BJ (cell line): ENCODE measurements around the gene SPATA2L. TPM values are rescaled to one million over a fixed set of nuclear protein-coding genes. Genes with fewer than 3 reads are reported as not detected.
"Not testable (repeated sequence)": the region's sequence is repeated elsewhere in the genome, so short reads cannot be mapped to it uniquely, and the experiment has no call there.

Experiments
- CTCF ChIA-PET: fragments of 350-600 bp; formaldehyde crosslinking; extraction: SDS; loops from one replicate; lab custom pipeline; 2021; ENCODE audit warnings: antibody characterized with exemption, inconsistent platforms; lab: Yijun Ruan, JAX
- POLR2A ChIA-PET: fragments of 300-600 bp; sonication (Branson Sonifier 250); formaldehyde crosslinking; extraction: SDS; loops from one replicate; lab custom pipeline; 2021; ENCODE audit warnings: antibody characterized with exemption; lab: Charles Lee
- DNase-seq: peaks from one replicate; pipeline ENCODE4 v3.0.0-alpha.2; 2011; ENCODE audit warnings: low read depth
- H3K27me3 ChIP-seq: 2 replicates; pipeline ENCODE4 v1.6.0; 2011; ENCODE audit warnings: low read length; ENCODE audit not compliant: control insufficient read depth, insufficient read depth
- H3K36me3 ChIP-seq: 2 replicates; pipeline ENCODE4 v1.5.1; 2011; ENCODE audit warnings: low read length; ENCODE audit not compliant: control insufficient read depth, insufficient read depth
- H3K4me3 ChIP-seq: 2 replicates; pipeline ENCODE4 v1.5.1; 2011; ENCODE audit warnings: low read depth, mild to moderate bottlenecking, control low read depth, low read length
- CTCF ChIP-seq: IDR thresholded peaks from 2 replicates; pipeline ENCODE4 v1.5.1; 2011; ENCODE audit warnings: low read depth, mild to moderate bottlenecking, control low read depth, inconsistent platforms, low read length, moderate library complexity; ENCODE audit not compliant: insufficient read depth
- polyA plus RNA-seq: library from polyadenylated mRNA; depleted of rRNA; stranded (reverse); fragments of >200 nt; gene quantifications from 2 replicates; pipeline ENCODE4 v1.2.3, GENCODE V29; 2011

SPATA2L gene
- polyA plus RNA-seq, 1 experiment, result 5.3 TPM

DNA sequence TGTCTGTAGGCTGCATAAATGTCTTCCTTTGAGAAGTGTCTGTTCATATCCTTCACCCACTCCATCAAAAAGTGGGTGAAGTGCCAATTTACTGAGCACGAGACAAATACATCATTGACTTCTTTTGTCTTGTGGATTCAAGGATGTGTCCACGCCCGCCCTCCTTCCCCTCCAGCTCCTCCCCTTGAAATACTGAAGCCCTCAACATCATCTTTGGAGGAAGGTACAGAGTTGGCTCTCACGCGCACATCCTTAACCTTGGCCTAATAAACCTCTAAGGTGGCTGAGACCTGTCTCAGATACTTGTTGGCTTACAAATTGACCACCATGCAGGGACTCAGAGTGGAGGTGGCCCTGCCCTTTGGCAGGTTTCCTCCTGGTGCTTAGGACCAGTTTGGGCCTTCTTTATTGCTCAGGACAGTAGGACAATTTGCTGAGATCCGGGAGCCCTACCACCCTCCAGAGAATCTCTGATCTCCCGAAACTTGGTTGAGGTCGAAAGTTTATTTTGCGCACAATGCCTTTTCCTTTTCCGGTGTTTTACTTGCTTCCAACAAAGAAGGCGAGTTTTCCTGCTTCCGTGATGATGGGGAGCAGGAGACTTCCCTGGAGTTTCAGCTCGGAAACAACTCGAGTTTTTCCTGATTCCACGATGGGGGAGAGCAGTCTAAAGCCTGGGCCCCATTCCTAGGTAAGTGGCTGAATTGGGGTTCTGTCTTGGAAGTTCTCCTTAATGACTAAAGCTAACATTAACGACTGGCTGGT, 29.1 kb downstream of the SPATA2L start:
- no peak for DNase-seq
- POLR2A ChIA-PET, result no interaction called here
- H3K36me3 ChIP-seq, result peaks cover 1% of the 10 kb centered on the region; the same call in 1 of the 2 replicates
- TF ChIP-seq CTCF, result no peak
- CTCF ChIA-PET, result interaction anchor here (0.9 to 1.3 kb wide), 2 partner anchors 27 to 31 kb away, joined by 3 to 6 read pairs; no protein-coding TSS in a partner anchor
- H3K4me3 ChIP-seq, result no peak overlapping the region
- H3K27me3 ChIP-seq, result no peaks in the 10 kb centered on the region

DNA sequence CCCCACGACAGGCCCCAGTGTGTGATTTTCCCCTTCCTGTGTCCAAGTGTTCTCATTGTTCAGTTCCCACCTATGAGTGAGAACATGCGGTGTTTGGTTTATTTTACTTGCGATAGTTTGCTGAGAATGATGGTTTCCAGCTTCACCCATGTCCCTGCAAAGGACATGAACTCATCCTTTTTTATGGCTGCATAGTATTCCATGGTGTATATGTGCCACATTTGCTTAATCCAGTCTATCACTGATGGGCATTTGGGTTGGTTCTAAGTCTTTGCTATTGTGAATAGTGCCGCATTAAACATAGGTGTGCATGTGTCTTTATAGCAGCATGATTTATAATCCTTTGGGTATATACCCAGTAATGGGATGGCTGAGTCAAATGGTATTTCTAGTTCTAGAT, 29.9 kb downstream of the SPATA2L start:
- ChIA-PET CTCF (interaction anchor here (1.2 to 1.3 kb wide), 3 partner anchors 28 to 98 kb away, joined by 3 to 6 read pairs (median 4); no protein-coding TSS in a partner anchor), POLR2A (interaction anchor here (0.6 kb wide), 2 partner anchors 14 to 38 kb away, joined by 3 read pairs; partner anchors contain the start of genes CHMP1A and SPATA33)
- not testable (repeated sequence) for H3K36me3 ChIP-seq, H3K4me3 ChIP-seq, DNase-seq, H3K27me3 ChIP-seq

GRCh38 chr16:89670496-89671431, 30.7 kb downstream of the SPATA2L start:
- H3K4me3 ChIP-seq, result no peak overlapping the region
- no peak for DNase-seq
- TF ChIP-seq CTCF, result no peak
- CTCF ChIA-PET, result interaction anchor here (1.0 to 1.3 kb wide), 4 partner anchors 29 to 190 kb away, joined by 3 to 6 read pairs (median 4); no protein-coding TSS in a partner anchor
- H3K36me3 ChIP-seq, result peaks cover 1% of the 10 kb centered on the region; the same call in 1 of the 2 replicates
- POLR2A ChIA-PET, result interaction anchor here (0.6 kb wide), 2 partner anchors 13 to 37 kb away, joined by 3 read pairs; partner anchors contain the start of genes CHMP1A and SPATA33
- H3K27me3 ChIP-seq, result no peaks in the 10 kb centered on the region

DNA sequence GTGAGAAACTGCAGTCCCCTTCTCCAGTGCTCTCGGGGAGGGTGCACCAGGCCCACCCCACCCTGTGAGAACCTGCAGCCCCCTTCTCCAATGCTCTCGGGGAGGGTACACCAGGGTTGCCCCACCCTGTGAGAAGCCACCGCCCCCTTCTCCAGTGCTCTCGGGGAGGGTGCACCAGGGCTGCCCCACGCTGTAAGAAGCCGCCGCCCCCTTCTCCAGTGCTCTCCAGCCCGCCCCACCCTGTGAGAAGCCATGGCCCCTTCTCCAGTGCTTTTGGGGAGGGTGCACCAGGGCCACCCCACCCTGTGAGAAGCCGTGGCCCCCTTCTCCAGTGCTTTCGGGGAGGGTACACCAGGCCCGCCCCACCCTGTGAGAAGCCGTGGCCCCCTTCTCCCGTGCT, 31.8 kb downstream of the SPATA2L start:
- no peak for TF ChIP-seq CTCF
- H3K4me3 ChIP-seq, result no peak overlapping the region
- CTCF ChIA-PET, result no interaction called here
- H3K27me3 ChIP-seq, result no peaks in the 10 kb centered on the region
- peaks cover 1% of the 10 kb centered on the region; the same call in 1 of the 2 replicates for H3K36me3 ChIP-seq
- POLR2A ChIA-PET, result no interaction called here
- DNase-seq, result no peak

DNA sequence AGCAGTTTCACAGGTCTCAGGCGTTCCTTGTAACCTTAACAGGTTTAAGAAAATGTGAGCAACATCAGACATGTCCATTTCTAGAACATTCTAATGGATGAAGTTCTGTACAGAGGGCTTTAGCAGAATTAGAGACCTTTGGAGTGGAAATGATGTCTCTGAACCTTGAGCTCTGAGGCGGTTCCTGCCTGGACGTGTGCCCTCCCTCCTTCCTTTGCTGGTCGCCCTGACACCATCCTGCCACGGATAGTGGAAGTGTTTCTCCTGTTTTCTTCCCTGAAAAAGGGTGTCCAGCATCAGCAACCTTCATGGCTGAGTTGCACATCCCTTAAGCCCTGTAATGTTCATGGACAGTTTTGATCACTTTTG, 32.7 kb downstream of the SPATA2L start:
- TF ChIP-seq CTCF, result no peak
- ChIA-PET CTCF (interaction anchor here (0.6 kb wide), 1 partner anchor 18 kb away, joined by 3 read pairs; no protein-coding TSS in a partner anchor), POLR2A (no interaction called here)

More for the DNA sequence above, 32.7 kb downstream of the SPATA2L start:
- no peak overlapping the region for H3K4me3 ChIP-seq
- no peaks in the 10 kb centered on the region for H3K27me3 ChIP-seq
- DNase-seq, result no peak
- H3K36me3 ChIP-seq, result peaks cover 1% of the 10 kb centered on the region; the same call in 1 of the 2 replicates
